ENCODE data around the gene B3GAT1.
"Not testable (repeated sequence)": the region's sequence is repeated elsewhere in the genome, so short reads cannot be mapped to it uniquely, and the experiment has no call there.

B3GAT1 gene

DNA sequence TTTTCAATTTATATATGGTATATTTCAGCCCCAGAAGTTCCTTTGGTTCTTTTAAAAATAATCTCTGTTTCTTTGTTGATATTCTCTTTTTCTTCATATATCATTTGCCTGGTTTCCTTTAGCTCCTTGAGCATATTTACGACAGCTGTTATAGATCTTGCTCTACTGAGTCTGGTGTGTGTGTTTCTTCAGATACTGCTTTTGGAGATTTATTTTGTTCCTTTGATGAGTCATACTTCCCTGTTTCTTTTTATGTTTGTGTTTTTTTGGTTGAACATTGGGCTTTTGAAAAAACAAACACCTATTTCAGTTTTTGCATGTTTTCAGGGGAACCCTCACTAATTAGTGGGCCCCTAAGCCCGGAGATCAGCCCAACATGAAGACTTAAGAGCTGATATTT, 56.9 kb downstream of the B3GAT1 start:
- no peak for DNase-seq

DNA sequence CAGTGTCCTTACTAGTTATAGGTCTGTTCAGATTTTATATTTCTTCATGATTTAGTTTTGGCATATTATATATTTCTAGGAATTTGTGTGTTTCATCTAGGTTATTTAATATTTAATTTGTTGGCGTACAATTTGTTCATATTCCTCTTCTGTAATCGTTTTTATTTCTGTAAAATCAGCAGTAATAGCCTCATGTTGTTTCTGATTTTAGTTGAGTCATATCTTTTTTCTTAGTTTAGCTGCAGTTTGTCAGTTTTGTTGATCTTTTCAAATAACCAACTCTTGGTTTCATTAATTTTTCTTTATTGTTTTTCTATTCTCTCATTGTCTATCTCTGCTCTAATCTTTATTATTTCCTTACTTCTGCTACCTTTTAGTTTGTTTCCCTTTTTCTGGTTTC, 59.9 kb downstream of the B3GAT1 start:
- no peak for DNase-seq

DNA sequence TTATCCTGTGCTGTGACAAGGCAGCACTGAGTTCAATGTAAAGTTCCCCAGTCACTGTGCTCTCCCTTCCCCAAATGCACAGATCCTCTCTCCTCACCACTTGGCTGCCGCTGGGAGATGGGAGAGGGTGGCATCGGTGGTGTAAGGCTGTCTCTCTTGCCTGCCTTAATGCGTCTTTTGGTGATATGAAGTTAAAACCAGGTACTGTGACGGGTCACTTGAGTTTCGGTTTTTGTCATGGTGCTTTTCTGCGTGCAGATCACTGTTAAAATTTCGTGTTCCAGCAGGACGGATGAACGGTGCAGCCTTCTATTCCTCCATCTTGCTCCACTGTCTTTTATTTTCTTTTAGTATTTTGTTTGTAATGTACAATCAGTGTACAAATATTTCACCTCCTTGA, 61.7 kb downstream of the B3GAT1 start:
- DNase-seq = peak in 1 of 5 experiments; percentile 16

DNA sequence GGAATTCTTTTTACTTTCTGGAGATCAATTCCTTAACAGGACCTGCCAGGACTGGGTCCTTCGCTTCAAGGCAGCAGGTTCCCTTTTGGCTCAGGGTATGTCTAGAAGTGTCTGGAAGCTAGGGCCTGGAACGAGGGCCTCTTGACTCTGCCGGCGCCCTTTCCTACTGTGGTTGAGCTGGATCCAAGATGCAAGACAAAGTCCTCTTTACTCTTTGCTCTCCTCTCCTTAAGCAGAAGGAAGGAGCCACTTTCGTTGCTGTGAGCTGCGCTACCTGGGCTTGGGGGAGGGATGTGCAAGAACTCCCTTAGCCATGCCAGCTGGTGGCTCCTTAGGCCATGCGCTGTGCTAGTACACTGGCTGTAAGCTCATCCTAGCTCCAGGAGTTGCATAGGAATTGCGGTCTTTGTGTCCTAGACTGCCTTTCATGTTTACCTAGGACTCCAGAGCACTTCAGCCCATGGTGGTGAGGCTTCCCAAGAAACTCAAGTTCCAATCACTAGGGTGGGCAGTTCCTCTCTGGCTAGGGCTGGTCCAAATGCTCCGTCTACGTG, 62.2 kb downstream of the B3GAT1 start:
- DNase-seq = no peak

DNA sequence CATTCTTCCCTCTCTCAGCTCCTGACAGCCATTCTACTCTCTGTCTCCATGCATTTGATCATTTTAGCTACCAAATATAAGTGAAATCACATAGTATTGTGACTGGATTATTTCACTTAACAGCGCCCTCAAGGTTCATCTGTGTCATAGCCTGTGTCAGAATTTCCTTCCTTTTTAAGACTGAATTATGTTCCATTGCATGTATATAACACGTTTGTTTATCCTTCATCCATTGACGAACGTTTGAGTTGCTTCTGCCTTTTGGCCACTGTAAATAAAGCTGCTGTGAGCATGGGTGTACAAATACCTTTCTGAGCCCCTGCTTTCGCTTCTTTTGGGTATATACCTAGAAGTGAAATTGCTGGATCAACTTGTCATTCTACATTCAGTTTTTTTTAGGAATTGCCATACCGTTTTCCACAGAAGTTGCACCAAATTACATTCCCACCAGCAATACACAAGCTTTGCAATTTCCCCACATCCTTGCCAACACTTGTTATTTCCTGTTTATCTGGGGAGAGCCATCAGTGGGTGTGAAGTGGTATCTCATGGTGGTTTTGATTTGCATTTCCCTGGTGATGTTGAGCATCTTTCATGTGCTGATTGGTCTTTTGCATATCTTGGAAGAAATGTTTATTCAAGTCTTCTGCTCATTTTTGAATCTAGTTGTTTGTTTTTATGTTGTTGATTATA, 62.8 kb downstream of the B3GAT1 start:
- peak in 2 of 5 experiments; percentile 50 to 85 for DNase-seq

DNA sequence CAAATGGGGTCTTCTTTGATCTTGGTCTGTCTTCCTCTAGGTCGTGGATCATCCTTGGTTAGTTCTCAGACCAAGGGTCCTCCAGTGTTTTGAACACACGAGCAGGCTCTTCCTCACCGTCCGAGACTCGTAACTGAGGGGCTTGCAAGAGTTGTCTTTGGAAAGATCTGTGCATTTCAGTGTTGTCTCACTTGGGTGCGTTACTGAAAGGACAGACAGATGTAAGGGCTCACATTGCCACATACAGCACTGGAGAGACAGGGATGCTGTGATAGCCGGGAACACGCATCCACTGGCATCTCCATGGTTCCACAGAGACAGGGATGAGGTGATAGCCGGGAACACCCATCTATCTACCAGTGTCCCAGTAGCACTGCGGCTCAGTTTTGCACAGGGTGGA, 64.6 kb downstream of the B3GAT1 start:
- no peak for DNase-seq

DNA sequence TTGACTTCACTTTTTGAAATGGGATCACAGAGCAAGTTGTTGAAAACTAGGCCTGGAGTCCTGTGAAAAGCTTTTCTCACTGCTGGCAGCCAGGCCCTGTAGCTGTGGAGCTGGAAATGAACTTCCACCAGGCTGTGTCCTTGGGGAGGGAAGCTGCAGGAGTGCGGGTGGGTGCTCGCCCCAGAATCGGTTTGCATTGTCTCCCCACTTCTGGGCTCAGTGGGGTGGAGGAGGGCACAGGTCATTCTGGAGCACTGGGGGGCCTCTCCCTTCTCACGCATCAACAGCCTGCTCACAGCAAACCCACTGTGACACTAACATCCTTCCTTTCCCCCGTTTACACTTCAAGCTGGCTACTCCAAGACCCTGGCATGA, 65.1 kb downstream of the B3GAT1 start:
- no peak for DNase-seq

DNA sequence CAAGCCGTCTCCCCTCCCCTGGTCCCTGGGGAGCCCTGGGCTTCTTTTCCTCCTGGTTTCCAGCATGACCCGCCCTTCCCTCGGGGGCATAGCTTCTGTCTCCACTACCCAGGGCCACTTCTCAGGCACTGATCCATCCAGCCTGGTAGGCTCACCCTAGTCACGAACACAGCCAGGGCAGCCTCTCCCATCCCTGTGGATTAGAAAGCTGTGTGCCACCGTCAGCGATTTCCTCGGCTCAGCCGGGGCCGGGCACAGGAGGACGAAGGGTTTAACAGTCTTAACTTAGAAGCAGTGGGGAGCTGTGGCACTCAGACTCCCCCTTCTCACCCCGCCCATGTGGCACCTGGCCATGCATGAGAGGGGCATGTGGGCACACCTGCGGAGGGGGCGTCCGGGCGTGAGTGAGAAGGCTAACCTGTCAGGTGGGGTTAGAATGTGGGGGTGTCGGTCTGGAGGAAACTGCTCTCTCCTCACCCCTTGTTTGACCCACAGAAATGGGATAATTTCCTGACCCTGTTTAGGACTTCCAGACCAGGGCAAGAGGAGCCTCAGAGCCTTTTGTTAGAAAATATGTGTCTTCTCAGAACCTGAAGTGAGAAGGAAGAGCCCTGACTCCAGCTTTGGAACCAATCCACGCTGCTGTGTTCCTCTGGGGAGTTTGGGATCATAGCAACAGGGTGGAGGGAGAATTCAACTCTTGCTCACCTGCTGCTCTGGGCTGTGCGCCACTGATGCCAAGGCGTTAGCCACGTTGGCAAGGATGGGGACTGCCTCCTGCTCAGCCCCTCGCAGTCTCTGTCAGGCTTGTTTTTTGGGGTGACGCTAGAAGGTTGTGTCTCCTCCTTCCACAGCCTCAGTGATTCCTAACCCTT, 65.7 kb downstream of the B3GAT1 start:
- no peak for DNase-seq

DNA sequence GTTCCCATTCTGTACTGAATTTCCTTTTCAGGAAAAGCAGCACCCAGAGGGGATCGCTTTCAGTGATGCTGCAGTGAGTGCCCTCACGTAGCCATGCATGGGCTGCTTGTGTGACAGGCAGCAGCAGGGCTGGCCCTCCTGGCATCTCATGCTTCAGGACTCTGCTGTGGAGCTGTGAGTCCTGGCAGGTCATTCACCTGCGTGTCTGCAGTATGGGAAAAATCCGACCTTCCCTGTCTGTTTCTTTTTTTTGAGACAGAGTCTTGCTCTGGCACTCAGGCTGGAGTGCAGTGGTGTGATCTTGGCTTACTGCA, 66.8 kb downstream of the B3GAT1 start:
- DNase-seq = no peak

DNA sequence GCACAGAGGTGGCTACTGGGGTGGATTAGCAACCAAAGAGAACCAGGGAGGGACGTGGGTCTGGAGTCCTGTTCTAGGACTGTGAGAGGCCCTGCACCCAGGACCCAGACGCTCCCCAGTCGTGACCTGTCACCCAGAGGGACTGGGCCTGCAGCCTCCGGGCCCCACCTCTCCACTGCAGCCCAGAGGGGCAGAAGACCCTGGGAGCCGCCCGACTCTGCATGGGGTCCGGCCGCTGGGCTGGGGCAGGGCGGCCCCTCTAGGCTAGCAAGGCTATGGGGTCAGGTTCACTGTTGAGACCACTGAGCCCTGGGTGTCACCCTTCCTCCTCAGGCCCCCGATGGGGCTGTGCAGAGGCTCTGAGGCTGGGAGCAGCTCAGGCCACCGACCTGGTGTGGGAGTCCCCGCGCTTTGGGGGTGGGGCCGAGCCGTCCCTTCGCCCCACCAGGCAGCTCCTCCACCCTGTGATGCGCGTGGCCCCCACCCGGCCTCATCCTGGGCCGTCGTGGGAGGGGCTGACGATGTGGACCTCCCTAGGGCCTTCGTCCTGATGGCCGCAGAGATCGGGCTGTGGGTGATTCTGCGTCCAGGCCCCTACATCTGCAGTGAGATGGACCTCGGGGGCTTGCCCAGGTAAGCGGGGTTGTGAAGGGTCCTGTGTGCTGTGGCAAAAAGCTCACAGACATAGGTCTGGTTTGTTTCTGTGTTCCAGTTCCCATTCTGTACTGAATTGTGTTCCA, 67.4 kb downstream of the B3GAT1 start:
- DNase-seq = not testable (repeated sequence)

DNA sequence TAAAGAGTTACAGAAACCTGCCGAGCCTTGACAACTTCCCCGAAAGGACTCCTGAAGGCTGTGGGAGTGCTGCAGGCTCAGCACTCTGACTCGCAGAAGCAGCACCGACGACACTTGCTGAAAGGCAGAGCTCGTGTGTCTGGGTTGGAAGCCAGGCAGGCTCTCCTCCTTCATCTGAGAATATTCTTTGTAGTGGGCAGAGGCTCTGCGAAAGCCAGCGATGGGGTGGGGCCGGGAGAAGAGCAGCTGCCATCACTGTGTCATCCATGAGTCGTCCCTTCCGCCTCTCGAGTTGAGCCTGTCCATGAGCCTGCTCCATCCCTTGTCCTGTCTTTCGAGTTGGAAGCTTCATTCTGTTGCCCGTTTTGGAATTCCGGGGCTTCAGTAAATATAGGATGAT, 68.4 kb downstream of the B3GAT1 start:
- no peak for DNase-seq

DNA sequence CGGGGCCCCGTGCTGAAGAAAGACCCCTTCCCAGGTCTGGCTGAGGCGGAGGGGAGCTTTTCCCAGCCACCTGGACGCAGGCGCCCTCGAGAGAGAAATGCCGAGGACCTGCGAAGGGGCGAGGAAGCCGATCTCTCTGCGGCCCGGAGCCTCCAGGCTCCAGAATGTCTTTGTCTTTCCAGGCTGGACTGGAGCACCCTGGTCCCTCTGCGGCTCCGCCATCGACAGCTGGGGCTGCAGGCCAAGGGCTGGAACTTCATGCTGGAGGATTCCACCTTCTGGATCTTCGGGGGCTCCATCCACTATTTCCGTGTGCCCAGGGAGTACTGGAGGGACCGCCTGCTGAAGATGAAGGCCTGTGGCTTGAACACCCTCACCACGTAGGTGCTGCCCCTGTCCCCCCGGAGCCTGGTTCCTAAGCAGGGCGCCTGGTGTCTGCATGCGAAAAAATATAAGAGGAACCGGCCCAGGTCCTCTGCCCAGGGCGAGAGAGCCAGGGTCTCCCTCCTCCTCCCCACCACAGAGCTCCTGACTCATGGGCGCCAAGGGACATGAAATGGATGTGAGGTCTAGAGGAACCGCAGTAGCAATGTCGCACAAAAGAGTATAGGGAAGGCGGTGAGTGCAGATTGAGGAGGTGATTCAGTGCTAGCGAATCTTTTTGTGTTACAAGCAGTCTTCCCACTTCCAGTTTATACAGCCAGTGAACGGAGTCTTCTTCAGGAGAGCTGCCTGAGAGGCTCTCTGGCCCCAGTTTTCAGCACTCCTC, 69.3 kb downstream of the B3GAT1 start:
- no peak for DNase-seq

DNA sequence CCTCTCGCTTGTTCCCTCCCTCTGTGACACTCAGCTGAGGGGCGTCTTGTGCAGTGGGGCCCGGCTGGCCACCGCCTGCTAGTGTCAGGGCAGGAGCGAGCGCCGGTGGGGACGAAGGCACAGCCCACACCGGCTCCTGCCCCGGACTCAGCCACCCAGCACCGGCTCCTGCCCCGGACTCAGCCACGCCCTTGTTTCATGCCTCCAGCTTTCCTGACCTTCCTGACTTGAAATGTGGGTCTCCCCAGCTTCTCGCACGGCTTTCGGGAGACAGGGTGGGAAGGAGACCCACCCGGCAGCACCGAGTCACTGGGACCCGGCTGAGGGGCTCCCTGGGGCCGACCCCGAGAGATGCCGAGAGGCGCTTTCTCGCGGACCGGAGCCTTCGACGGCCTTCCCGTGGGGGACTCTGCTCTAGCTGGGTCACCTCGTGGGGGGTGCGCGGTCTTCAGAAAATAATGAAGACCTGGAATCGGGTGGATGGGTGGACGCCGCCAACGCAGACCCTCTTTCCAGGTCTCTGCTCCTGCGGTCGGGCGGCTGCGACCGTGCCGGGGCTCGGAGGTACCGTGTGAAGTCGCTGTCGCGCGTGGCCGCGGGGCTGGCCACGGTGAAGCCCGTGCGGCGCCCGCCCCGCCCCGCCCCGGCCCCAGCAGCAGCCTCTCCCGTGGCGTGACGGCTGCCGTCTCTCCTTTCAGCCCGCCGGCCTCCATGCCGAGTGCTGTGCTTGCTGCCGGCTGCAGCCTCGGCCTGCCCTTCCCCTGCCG, 70.1 kb downstream of the B3GAT1 start:
- DNase-seq = no peak

DNA sequence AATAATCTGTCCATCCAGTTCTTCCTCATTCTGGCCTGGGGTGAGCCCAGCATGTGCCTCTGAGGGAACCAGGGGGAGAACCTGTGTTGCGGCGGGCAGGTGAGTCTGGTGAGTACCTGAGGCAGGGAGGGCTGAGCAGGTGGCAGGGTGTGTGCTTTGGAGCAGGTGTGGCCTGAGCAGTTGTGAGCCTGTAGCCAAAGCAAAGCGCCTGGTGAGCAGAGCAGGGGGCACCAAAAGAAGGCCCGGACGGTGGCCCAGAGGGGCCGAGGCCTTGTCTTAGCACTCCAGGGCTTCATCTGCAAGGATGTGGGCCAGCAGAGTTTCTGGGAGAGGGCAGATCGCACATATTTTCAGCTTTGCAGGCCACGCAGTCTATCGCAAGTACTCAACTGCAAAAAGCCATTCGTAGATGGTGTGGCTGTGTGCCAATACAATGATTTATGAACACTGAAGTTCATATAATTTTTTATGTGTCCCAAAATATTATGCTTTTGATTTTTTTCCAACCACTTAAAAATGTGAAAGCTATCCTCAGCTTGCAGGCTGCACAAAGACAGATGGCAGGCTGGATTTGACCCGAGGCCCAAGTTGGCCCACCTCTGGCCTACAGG, 71.6 kb downstream of the B3GAT1 start:
- DNase-seq = no peak

DNA sequence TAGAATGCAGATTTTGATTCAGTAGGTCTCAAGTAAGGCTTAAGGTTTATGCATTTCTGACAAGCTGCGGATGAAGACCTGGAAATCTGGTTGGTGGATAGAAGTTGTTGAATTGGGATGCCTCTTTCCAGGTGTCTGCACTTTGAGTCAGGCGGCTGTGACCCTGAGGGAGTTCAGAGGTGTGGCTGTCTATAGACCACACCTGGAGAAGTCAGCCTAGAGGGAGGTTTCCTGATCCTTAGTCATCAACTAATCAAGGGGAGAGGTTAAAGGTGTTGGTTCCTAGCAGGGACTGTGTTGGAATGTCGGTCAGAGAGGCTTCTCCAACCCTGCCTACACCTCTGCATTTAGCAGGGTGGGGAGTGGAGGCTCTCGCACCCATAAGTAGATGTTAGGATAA, 72.3 kb downstream of the B3GAT1 start:
- DNase-seq = no peak

DNA sequence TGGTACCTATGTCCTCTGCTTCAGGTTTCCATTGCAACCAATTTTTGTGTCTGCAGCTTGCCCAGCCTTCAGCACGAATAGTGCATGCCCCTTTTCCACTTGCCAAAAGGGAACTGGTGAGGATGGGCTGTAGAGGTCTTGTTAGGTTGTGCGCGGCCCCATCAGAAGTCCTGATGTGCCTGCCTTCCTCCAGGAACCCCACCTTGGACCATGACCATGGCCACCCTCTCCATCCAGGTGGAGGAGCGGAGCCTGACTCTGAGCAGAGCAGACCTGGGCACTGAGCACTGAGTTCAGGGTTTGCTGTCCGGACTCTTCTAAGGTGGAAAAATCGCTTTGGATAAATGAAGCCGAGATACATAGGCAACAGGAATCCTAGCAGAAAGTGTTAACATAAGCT, 73.4 kb downstream of the B3GAT1 start:
- no peak for DNase-seq

DNA sequence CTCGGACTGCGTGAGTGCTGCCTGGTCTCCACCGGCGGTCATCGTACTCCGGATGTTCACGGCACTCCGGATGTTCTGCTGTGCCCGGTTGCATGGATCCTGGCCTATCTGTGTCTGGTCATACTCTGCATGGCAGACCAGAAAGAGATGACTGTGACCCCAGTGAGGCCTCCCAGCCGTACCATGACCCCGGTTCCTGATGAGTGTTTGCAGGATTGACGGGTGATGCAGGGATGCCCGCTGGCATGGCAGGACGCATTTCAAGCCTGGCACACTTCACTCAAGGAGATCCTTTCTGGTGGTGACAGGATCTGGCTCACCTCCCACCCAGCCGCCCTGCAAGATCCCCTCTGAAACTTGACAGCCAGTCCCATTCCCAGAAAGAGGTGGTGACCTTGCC, 74.0 kb downstream of the B3GAT1 start:
- DNase-seq = no peak

DNA sequence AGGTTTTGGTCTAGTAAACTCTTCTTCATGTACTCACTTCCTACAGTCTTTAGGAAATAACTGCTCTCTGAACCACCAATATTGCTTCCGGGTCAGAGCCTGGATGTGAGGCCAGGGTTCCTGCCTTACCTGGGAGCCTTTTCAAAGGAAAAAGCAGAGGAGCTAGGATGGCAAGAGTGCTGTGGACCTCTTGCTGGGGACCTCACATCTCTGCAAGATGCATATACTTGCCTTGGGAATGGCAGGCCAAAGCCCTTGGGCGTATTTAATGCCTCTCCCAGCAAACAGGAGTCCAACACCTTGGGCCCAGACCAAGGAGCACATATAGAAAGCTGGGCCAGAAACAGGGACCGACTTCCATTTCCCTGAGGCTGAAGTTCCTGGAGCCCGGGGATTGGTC, 75.0 kb downstream of the B3GAT1 start:
- no peak for DNase-seq

DNA sequence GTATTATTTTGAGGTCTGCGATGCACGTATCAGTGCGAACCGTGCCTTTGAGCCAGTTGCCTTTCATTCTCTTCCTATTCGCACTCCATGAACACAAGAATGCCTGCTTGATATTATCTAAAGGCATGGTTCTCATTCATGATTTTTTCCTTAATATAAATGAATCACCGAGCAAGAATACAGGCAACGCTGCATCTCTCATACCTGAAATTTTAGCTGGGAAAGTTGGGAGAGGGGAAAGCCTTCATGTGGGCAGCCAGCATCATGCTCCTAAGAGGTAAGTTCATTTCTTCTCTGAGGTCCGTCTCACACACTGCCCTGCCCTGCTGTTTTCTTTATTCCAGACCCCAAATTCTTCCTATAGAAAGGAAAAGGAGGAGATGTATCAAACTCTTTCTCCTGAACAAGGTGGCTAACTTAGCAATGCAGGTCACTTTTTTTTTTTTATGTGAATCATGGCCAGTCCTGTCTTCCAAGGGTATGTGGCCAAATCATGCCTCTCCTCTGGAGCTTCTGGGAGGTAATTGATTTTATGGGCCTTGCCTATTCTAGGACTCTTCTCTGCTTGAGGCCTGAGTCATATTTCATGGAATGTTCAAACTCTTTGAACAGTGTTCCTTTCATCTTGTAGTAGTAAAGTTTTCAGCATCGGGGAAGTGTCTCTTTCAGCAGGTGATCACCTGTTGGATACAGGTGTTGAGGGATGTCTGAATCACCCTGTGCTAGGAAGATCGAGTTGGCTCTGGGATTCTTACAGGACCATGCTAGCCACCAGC, 77.1 kb downstream of the B3GAT1 start:
- DNase-seq = no peak

DNA sequence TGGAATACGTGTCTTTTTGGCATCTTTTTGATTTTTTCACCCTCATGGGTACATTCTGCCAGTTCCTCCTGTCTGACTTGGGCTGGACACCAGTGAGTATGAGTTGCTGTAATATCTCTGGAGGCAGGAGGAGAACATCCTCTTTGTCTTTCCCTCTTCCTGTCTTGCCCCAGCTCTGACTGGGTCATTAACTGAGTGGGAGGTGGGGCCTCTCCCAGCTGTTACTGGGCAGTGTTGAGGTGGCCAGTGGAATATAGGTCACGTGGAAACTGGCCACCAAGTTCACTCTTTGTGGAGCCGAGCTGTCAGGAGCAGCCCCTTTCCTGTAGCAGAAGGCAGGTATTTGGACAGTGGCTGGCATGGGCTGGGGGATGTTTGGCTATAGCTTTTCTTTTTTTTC, 78.1 kb downstream of the B3GAT1 start:
- no peak for DNase-seq

DNA sequence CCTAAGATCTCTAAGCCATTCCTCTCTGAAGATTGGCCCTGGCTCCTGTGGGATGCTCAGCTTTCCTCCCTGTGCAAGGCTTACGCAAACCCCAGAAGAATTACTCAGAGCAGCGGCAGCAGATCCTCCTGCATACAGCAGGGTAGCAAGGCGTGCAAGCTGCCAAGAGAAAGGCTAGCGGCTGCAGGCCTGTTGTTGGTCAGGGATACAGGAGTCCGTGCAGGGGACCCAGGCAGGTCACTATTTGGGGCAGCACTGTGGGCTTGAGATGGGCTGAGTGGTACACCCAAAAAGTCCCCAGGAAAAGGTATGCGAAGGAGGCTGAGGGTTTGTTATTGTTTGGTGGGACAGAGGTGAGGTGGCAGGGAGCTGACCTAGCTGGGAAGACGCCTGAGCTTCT, 78.7 kb downstream of the B3GAT1 start:
- DNase-seq = no peak
